ENCODE data around the gene LONP1.
"Not testable (repeated sequence)": the region's sequence is repeated elsewhere in the genome, so short reads cannot be mapped to it uniquely, and the experiment has no call there.

The LONP1 gene

GRCh38 chr19:5691822-5692722 lies 27.9 kb downstream of the LONP1 start:
- peak; percentile 39 for DNase-seq

GRCh38 chr19:5690955-5691821 lies 28.8 kb downstream of the LONP1 start:
- peak; percentile 75 for DNase-seq

- DNase-seq, result peak; percentile 99
Observed at GRCh38 chr19:5690125-5690954, 29.6 kb downstream of the LONP1 start, which contains the start of gene RPL36. RPL36 (plus strand) TSS chr19:5690295; CDS start chr19:5690508, 213 bp downstream.

GRCh38 chr19:5688262-5688881 lies 31.6 kb downstream of the LONP1 start:
- not testable (repeated sequence) for DNase-seq

GRCh38 chr19:5687360-5688198 lies 32.4 kb downstream of the LONP1 start:
- no peak for DNase-seq

- DNase-seq, result peak; percentile 99
Observed at GRCh38 chr19:5686647-5687359, 33.1 kb downstream of the LONP1 start.

GRCh38 chr19:5686326-5686646 lies 33.7 kb downstream of the LONP1 start:
- no peak for DNase-seq

GRCh38 chr19:5684694-5685430 lies 35.1 kb downstream of the LONP1 start:
- no peak for DNase-seq

- DNase-seq, result no peak
Observed at GRCh38 chr19:5683177-5683886, 36.6 kb downstream of the LONP1 start.

GRCh38 chr19:5682107-5682482 lies 37.9 kb downstream of the LONP1 start:
- no peak for DNase-seq

- no peak for DNase-seq
Observed at GRCh38 chr19:5681391-5682106, 38.4 kb downstream of the LONP1 start.

- DNase-seq, result peak; percentile 97
Observed at GRCh38 chr19:5680437-5681368, 39.2 kb downstream of the LONP1 start, which contains the start of the genes HSD11B1L and MICOS13. HSD11B1L (plus strand) TSS chr19:5681027; CDS start chr19:5684833, 3,806 bp downstream. MICOS13 (minus strand) TSS chr19:5680516; CDS start chr19:5680486, 30 bp downstream.

- DNase-seq, result no peak
Observed at GRCh38 chr19:5680084-5680436, 39.9 kb downstream of the LONP1 start.

GRCh38 chr19:5679289-5680083 lies 40.5 kb downstream of the LONP1 start:
- no peak for DNase-seq

- no peak for DNase-seq
Observed at GRCh38 chr19:5678071-5678718, 41.8 kb downstream of the LONP1 start.

GRCh38 chr19:5677580-5677979 lies 42.4 kb downstream of the LONP1 start:
- DNase-seq, result no peak

Measured in stimulated activated CD4-positive, alpha-beta T cell treated with anti-CD3 and anti-CD28 coated beads, Interleukin-4, amount 100 ng/mL, for 24 hours (primary cell).